Loucy (cell line): ENCODE data around the gene CEP131.

Experiments
- H2AFZ ChIP-seq: fragments of 200-600 bp; sonication (generic); 2 replicates; pipeline ENCODE4 v1.6.0; 2016; ENCODE audit warnings: antibody characterized with exemption, mild to moderate bottlenecking, low read length, moderate library complexity
- H3F3A ChIP-seq: fragments of 200-600 bp; 2 replicates; pipeline ENCODE4 v1.6.0; 2016; ENCODE audit warnings: antibody characterized with exemption, low read depth, mild to moderate bottlenecking
- H3K27me3 ChIP-seq: fragments of 200-600 bp; sonication (generic); 2 replicates; pipeline ENCODE4 v1.6.1; 2014; ENCODE audit warnings: low read length, mild to moderate bottlenecking; ENCODE audit not compliant: insufficient read depth, poor library complexity, severe bottlenecking
- H3K36me3 ChIP-seq: fragments of 200-600 bp; sonication (generic); 2 replicates; pipeline ENCODE4 v1.6.1; 2016; ENCODE audit warnings: low read length; ENCODE audit not compliant: insufficient read depth
- H3K4me1 ChIP-seq: fragments of 200-600 bp; sonication (generic); 2 replicates; pipeline ENCODE4 v1.5.1; 2014; ENCODE audit warnings: low read length, mild to moderate bottlenecking; ENCODE audit not compliant: insufficient read depth, poor library complexity, severe bottlenecking
- H3K4me2 ChIP-seq: fragments of 200-600 bp; sonication (generic); 2 replicates; pipeline ENCODE4 v1.6.0; 2014; ENCODE audit warnings: antibody characterized with exemption, low read length, low read depth, mild to moderate bottlenecking; ENCODE audit not compliant: poor library complexity, severe bottlenecking
- H3K4me3 ChIP-seq: fragments of 200-600 bp; sonication (generic); 2 replicates; pipeline ENCODE4 v1.5.1; 2014; ENCODE audit warnings: low read length, mild to moderate bottlenecking, mixed read lengths; ENCODE audit not compliant: poor library complexity, severe bottlenecking
- H3K79me2 ChIP-seq: fragments of 200-600 bp; sonication (generic); 2 replicates; pipeline ENCODE4 v1.6.1; 2014; ENCODE audit warnings: low read length; ENCODE audit not compliant: insufficient read depth
- H3K9ac ChIP-seq: fragments of 200-600 bp; sonication (generic); 2 replicates; pipeline ENCODE4 v1.6.0; 2014; ENCODE audit warnings: mild to moderate bottlenecking, low read depth, low read length, moderate library complexity; ENCODE audit not compliant: poor library complexity, severe bottlenecking
- H3K9me2 ChIP-seq: fragments of 200-600 bp; sonication (generic); replicated peaks from 2 replicates; pipeline ENCODE4 v1.6.1; 2016; ENCODE audit warnings: low read depth, low read length, mixed read lengths
- H3K9me3 ChIP-seq: fragments of 200-600 bp; sonication (generic); 2 replicates; pipeline ENCODE4 v1.6.1; 2014; ENCODE audit warnings: mild to moderate bottlenecking, antibody characterized with exemption, low read length, low read depth; ENCODE audit not compliant: insufficient read depth
- H4K20me1 ChIP-seq: fragments of 200-600 bp; sonication (generic); 2 replicates; pipeline ENCODE4 v1.6.0; 2014; ENCODE audit warnings: antibody characterized with exemption, low read length, mild to moderate bottlenecking; ENCODE audit not compliant: insufficient read depth, poor library complexity, severe bottlenecking
- EZH2phosphoT487 ChIP-seq: fragments of 200-600 bp; IDR thresholded peaks from 2 replicates; pipeline ENCODE4 v1.6.1; 2018; ENCODE audit warnings: antibody characterized with exemption, mild to moderate bottlenecking, moderate library complexity, borderline replicate concordance
- TF ChIP-seq, protein P1 (sequence below): fragments of 200-600 bp; sonication (generic); conservative IDR thresholded peaks from 2 replicates; pipeline ENCODE4 v1.5.1; 2014; ENCODE audit warnings: mild to moderate bottlenecking, antibody characterized with exemption, low read length

The CEP131 gene

DNA sequence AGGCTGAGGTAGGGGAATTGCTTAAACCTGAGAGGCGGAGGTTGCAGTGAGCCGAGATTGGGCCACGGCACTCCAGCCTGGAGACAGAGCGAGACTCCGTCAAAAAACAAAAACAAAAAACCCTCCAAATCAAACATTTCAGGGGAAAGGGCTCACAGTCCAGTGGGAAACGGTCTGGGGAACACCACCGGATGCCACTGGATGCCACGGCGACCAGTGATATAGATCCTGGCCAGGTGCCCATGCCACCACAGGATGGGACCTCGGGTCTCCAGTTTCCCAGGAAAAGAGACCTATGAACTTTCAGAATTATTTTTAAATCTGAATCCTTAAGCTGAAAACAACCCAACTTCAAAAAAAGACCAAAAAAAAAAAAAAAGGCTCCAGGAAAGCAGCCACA lies 12.3 kb downstream of the CEP131 start:
- no peaks in the 10 kb centered on the region for H3K4me1 ChIP-seq
- no peaks in the 10 kb centered on the region for H3K9me2 ChIP-seq
- H3K27me3 ChIP-seq = no peaks in the 10 kb centered on the region
- H4K20me1 ChIP-seq = no peaks in the 10 kb centered on the region
- peaks cover 17% of the 10 kb centered on the region; the same call in 1 of the 2 replicates for H3K36me3 ChIP-seq
- H3K4me2 ChIP-seq = no peak overlapping the region
- no peaks in the 10 kb centered on the region for H3F3A ChIP-seq
- no peaks in the 10 kb centered on the region for H3K9me3 ChIP-seq
- H3K4me3 ChIP-seq = no peak overlapping the region
- H3K79me2 ChIP-seq = peaks cover 8% of the 10 kb centered on the region; the same call in 1 of the 2 replicates
- H2AFZ ChIP-seq = no peak overlapping the region
- TF ChIP-seq, protein P1, sequence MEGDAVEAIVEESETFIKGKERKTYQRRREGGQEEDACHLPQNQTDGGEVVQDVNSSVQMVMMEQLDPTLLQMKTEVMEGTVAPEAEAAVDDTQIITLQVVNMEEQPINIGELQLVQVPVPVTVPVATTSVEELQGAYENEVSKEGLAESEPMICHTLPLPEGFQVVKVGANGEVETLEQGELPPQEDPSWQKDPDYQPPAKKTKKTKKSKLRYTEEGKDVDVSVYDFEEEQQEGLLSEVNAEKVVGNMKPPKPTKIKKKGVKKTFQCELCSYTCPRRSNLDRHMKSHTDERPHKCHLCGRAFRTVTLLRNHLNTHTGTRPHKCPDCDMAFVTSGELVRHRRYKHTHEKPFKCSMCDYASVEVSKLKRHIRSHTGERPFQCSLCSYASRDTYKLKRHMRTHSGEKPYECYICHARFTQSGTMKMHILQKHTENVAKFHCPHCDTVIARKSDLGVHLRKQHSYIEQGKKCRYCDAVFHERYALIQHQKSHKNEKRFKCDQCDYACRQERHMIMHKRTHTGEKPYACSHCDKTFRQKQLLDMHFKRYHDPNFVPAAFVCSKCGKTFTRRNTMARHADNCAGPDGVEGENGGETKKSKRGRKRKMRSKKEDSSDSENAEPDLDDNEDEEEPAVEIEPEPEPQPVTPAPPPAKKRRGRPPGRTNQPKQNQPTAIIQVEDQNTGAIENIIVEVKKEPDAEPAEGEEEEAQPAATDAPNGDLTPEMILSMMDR = no peak
- no peak for TF ChIP-seq EZH2phosphoT487
- H3K9ac ChIP-seq = no peak overlapping the region

DNA sequence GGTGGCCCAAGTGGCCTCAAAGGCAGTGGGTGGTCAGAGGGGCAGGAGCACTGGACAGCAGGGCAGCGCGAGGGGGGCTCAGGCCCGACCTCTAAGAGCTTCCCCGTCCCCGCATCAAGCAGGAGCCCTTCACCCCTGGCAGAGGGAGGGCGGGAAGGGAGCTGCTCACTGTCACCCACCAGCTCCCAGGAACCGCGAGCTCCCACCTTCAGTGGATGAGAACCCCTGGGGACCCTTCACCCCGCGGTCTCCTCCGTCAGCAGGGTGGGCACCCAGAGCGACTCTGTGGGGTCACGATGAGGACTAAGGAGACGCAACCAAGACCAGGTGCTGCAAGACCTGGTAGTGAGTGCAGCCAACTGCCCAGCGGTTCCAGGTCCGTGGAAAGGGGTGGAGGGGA lies 13.6 kb downstream of the CEP131 start:
- Histone ChIP-seq H3K79me2 (peaks cover 8% of the 10 kb centered on the region; the same call in 1 of the 2 replicates), H3K9me3 (no peaks in the 10 kb centered on the region), H4K20me1 (no peaks in the 10 kb centered on the region), H3K4me3 (no peak overlapping the region), H3F3A (no peaks in the 10 kb centered on the region), H3K4me2 (no peak overlapping the region), H3K9me2 (no peaks in the 10 kb centered on the region), H3K36me3 (peaks cover 21% of the 10 kb centered on the region; the same call in 1 of the 2 replicates), H3K4me1 (no peaks in the 10 kb centered on the region), H3K9ac (no peak overlapping the region), H2AFZ (no peak overlapping the region), H3K27me3 (no peaks in the 10 kb centered on the region)
- no peak for TF ChIP-seq EZH2phosphoT487
- TF ChIP-seq, protein P1 = no peak

DNA sequence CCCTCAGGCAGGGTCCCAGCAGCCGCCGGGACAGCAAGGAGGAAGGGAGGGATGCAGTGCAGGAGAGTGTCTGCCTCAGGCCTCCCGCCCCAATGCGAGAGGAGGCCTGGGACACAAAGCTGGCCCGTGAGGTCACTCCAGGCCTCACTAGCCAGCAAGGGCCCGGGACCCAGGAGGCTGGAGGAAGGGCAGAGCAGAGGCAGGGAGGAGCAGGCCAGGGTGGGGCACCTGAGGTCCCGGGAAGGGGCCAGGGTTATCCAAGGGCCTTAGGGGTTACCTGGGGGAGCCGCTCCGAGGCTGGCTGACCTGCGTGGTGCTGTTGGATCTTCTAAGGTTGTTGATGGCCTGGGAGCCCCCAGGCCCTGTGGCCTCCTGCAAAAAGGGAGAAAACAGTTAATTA lies 14.1 kb downstream of the CEP131 start:
- no peaks in the 10 kb centered on the region for H4K20me1 ChIP-seq

More for the DNA sequence above, 14.1 kb downstream of the CEP131 start:
- H3K27me3 ChIP-seq = no peaks in the 10 kb centered on the region
- no peaks in the 10 kb centered on the region for H3K9me2 ChIP-seq
- H3K36me3 ChIP-seq = peaks cover 21% of the 10 kb centered on the region; the same call in 1 of the 2 replicates
- TF ChIP-seq, protein P1 = no peak
- no peak for TF ChIP-seq EZH2phosphoT487
- no peaks in the 10 kb centered on the region for H3K4me1 ChIP-seq
- no peak overlapping the region for H3K4me2 ChIP-seq
- H3F3A ChIP-seq = no peaks in the 10 kb centered on the region
- H3K9me3 ChIP-seq = no peaks in the 10 kb centered on the region
- no peak overlapping the region for H2AFZ ChIP-seq
- no peak overlapping the region for H3K4me3 ChIP-seq
- no peak overlapping the region for H3K9ac ChIP-seq
- peaks cover 8% of the 10 kb centered on the region; the same call in 1 of the 2 replicates for H3K79me2 ChIP-seq
